ENCODE results near the gene RNASE7.

Gene RNASE7

DNA sequence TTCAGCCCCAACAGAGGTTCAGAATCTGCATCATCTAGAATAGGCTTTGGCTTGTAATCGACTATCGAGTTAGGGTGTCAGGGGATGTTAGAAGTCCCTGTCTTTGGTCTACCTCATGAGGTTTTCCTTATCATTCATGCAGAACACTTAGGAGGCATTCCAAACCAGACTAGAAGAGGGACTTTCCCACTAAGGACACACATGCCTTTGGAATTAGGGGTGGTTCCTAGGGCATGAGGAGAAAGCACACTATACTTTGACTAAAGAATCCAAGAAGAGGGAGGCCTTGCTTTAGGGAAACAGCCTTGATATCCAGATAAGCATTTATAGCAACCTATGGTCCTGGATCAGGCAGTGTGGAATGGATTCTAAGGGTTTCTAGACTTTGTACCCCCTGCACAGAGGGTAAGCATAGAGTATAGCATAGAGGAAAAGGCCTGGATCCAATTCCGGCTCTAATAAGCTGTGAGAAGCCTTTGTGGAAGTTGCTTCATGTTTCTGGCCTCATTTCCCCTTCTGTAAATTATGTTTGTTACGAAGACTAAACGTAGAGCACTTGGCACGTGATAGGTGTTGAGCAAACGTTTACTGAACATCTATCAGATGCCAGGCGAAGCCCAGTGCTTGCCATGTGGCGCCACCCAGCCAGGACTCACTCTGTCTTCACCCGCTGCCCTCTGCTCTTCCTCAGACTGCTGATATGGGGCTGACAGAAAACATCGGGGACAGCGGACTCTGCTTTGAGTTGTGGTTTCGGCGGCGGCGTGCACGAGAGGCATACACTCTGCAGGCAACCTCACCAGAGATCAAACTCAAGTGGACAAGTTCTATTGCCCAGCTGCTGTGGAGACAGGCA lies 43.1 kb downstream of the RNASE7 start:
- Histone ChIP-seq H3K27me3 (replicated peaks; ENCODE audit: control insufficient read depth, insufficient read depth, low read length) (no peaks in the 10 kb centered on the region), H3K4me3 (replicated peaks; ENCODE audit: low read depth, low read length) (no peak overlapping the region), H3K36me3 (ENCODE audit: control insufficient read depth, insufficient read depth, low read length) (no peaks in the 10 kb centered on the region)
- no peak for DNase-seq (ENCODE audit: extremely low read depth, insufficient read length)
- TF ChIP-seq, protein P1, sequence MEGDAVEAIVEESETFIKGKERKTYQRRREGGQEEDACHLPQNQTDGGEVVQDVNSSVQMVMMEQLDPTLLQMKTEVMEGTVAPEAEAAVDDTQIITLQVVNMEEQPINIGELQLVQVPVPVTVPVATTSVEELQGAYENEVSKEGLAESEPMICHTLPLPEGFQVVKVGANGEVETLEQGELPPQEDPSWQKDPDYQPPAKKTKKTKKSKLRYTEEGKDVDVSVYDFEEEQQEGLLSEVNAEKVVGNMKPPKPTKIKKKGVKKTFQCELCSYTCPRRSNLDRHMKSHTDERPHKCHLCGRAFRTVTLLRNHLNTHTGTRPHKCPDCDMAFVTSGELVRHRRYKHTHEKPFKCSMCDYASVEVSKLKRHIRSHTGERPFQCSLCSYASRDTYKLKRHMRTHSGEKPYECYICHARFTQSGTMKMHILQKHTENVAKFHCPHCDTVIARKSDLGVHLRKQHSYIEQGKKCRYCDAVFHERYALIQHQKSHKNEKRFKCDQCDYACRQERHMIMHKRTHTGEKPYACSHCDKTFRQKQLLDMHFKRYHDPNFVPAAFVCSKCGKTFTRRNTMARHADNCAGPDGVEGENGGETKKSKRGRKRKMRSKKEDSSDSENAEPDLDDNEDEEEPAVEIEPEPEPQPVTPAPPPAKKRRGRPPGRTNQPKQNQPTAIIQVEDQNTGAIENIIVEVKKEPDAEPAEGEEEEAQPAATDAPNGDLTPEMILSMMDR (IDR thresholded peaks at IDR 0.05; ENCODE audit: insufficient read depth, low read length, poor library complexity, severe bottlenecking): no peak

- H3K27me3 ChIP-seq (replicated peaks; ENCODE audit: control insufficient read depth, insufficient read depth, low read length): no peaks in the 10 kb centered on the region
- H3K4me3 ChIP-seq (replicated peaks; ENCODE audit: low read depth, low read length): no peak overlapping the region
- TF ChIP-seq, protein P1 (IDR thresholded peaks at IDR 0.05; ENCODE audit: insufficient read depth, low read length, poor library complexity, severe bottlenecking): no peak
- no peak for DNase-seq (ENCODE audit: extremely low read depth, insufficient read length)
- no peaks in the 10 kb centered on the region for H3K36me3 ChIP-seq (ENCODE audit: control insufficient read depth, insufficient read depth, low read length)
Measured at GRCh38 chr14:21086908-21087293, 44.7 kb downstream of the RNASE7 start.

GRCh38 chr14:21087294-21088091 lies 45.3 kb downstream of the RNASE7 start:
- no peak for DNase-seq (ENCODE audit: extremely low read depth, insufficient read length)
- no peak overlapping the region for H3K4me3 ChIP-seq (replicated peaks; ENCODE audit: low read depth, low read length)
- no peaks in the 10 kb centered on the region for H3K36me3 ChIP-seq (ENCODE audit: control insufficient read depth, insufficient read depth, low read length)
- H3K27me3 ChIP-seq (replicated peaks; ENCODE audit: control insufficient read depth, insufficient read depth, low read length): no peaks in the 10 kb centered on the region
- TF ChIP-seq, protein P1 (IDR thresholded peaks at IDR 0.05; ENCODE audit: insufficient read depth, low read length, poor library complexity, severe bottlenecking): no peak

GRCh38 chr14:21088687-21089086 lies 46.5 kb downstream of the RNASE7 start:
- Histone ChIP-seq H3K27me3 (replicated peaks; ENCODE audit: control insufficient read depth, insufficient read depth, low read length) (no peaks in the 10 kb centered on the region), H3K4me3 (replicated peaks; ENCODE audit: low read depth, low read length) (no peak overlapping the region), H3K36me3 (ENCODE audit: control insufficient read depth, insufficient read depth, low read length) (no peaks in the 10 kb centered on the region)
- DNase-seq (ENCODE audit: extremely low read depth, insufficient read length): no peak
- TF ChIP-seq, protein P1 (IDR thresholded peaks at IDR 0.05; ENCODE audit: insufficient read depth, low read length, poor library complexity, severe bottlenecking): no peak

GRCh38 chr14:21089271-21089670 lies 47.1 kb downstream of the RNASE7 start:
- no peaks in the 10 kb centered on the region for H3K36me3 ChIP-seq (ENCODE audit: control insufficient read depth, insufficient read depth, low read length)
- DNase-seq (ENCODE audit: extremely low read depth, insufficient read length): no peak
- no peaks in the 10 kb centered on the region for H3K27me3 ChIP-seq (replicated peaks; ENCODE audit: control insufficient read depth, insufficient read depth, low read length)
- TF ChIP-seq, protein P1 (IDR thresholded peaks at IDR 0.05; ENCODE audit: insufficient read depth, low read length, poor library complexity, severe bottlenecking): no peak
- H3K4me3 ChIP-seq (replicated peaks; ENCODE audit: low read depth, low read length): no peak overlapping the region

Measured in GM06990 (cell line).